ENCODE results near the gene TMPRSS4. TPM values are rescaled to one million over a fixed set of nuclear protein-coding genes. Genes with fewer than 3 reads are reported as not detected.

The TMPRSS4 gene
- total RNA-seq, 1 experiment from 2014 or later = not detected

DNA sequence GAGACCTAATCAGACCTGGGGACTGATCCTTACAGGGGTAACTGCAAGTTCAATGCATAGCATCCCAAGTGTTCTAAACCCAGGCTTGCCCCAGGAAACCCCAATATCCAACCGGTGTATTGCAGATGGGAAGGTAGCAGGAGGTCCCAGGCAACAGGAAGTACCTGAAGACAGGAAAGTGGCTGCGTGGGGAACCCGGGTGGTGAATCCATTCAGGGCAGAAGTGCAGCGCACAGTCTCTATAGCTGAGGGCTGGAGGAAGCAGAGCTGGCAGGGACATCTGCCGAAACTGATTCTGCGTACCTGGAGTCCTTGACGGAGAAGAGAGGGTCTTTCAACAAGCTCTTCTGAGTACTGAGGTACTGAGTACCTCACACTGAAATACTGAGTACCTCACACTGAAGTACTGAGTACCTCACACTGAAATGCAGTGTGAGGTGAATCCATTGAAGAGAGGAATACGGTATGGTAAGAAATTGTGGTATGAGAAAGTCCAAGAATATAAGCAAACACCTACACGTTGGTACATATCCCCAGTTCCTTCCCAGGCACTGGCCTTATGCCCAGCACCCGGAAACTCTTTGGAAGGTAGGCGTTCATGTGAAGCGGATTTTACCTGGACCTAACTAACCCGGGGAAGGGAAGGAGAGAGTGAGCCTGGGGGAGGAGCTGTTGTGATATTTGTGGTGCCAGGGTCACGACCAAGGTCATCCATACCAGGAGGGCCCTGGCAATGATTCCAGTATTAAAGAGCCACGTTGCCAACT, 55.7 kb downstream of the TMPRSS4 start:
- Histone ChIP-seq H3K4ac (ENCODE audit: low read depth, low read length) (no peak overlapping the region), H3K23me2 (ENCODE audit: insufficient read length, low read depth, low read length, poor library complexity, severe bottlenecking) (no peaks in the 10 kb centered on the region), H4K5ac (ENCODE audit: insufficient read length, low read depth, low read length) (no peak overlapping the region), H3K27me3 (ENCODE audit: insufficient read depth, low read length) (no peaks in the 10 kb centered on the region), H2BK5ac (ENCODE audit: insufficient read length, low read length) (no peak overlapping the region), H2BK20ac (ENCODE audit: low read depth, low read length, poor library complexity, severe bottlenecking) (no peak overlapping the region), H3T11ph (ENCODE audit: low read length) (no peak overlapping the region), H3K79me2 (ENCODE audit: insufficient read depth, low read length) (no peaks in the 10 kb centered on the region), H3K4me2 (ENCODE audit: insufficient read depth, insufficient read length, low read length) (no peak overlapping the region), H2AFZ (ENCODE audit: low read length) (no peak overlapping the region), H2BK12ac (ENCODE audit: insufficient read length, low read depth, low read length) (no peak overlapping the region), H3K79me1 (ENCODE audit: insufficient read depth, low read depth, low read length, poor library complexity, severe bottlenecking) (no peaks in the 10 kb centered on the region), H4K20me1 (ENCODE audit: control insufficient read depth, insufficient read depth, insufficient read length) (no peaks in the 10 kb centered on the region), H3K56ac (ENCODE audit: insufficient read length, low read depth, low read length) (no peak overlapping the region), H4K8ac (replicated peaks; ENCODE audit: insufficient read length, low read depth, low read length) (no peak overlapping the region), H2BK15ac (ENCODE audit: low read depth, low read length) (no peak overlapping the region), H3K27ac (ENCODE audit: insufficient read length, low read depth, low read length) (no peak overlapping the region), H4K91ac (ENCODE audit: insufficient read length, low read depth, low read length) (no peak overlapping the region), H2BK120ac (ENCODE audit: low read depth, low read length, poor library complexity, severe bottlenecking) (no peak overlapping the region), H3K23ac (ENCODE audit: insufficient read length, low read depth, low read length) (no peak overlapping the region), H3K9ac (ENCODE audit: extremely low read depth, insufficient read length, low read length) (no peak overlapping the region), H2AK5ac (ENCODE audit: insufficient read length, low read length) (no peak overlapping the region), H3K4me1 (ENCODE audit: insufficient read depth, low read length) (no peaks in the 10 kb centered on the region), H3K18ac (ENCODE audit: insufficient read length, low read depth, low read length) (no peak overlapping the region), H3K14ac (ENCODE audit: insufficient read depth, low read length) (no peak overlapping the region), H3K9me3 (ENCODE audit: control insufficient read depth, low read depth, low read length) (no peaks in the 10 kb centered on the region)
- WGBS (ENCODE audit: extremely low coverage, insufficient read length, low lambda C conversion rate) = no CpG with 5 or more reads among the region's 15 CpGs
- H3K9me3 Mint-ChIP-seq = no peaks in the 10 kb centered on the region
- DNase-seq = no peak
- TF ChIP-seq, protein P1, sequence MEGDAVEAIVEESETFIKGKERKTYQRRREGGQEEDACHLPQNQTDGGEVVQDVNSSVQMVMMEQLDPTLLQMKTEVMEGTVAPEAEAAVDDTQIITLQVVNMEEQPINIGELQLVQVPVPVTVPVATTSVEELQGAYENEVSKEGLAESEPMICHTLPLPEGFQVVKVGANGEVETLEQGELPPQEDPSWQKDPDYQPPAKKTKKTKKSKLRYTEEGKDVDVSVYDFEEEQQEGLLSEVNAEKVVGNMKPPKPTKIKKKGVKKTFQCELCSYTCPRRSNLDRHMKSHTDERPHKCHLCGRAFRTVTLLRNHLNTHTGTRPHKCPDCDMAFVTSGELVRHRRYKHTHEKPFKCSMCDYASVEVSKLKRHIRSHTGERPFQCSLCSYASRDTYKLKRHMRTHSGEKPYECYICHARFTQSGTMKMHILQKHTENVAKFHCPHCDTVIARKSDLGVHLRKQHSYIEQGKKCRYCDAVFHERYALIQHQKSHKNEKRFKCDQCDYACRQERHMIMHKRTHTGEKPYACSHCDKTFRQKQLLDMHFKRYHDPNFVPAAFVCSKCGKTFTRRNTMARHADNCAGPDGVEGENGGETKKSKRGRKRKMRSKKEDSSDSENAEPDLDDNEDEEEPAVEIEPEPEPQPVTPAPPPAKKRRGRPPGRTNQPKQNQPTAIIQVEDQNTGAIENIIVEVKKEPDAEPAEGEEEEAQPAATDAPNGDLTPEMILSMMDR (conservative IDR thresholded peaks at IDR 0.05) = no peak
- H3K4me3 Mint-ChIP-seq = no peak overlapping the region
- peaks cover 6 to 12% of the 10 kb centered on the region in 2 experiments for H3K4me1 Mint-ChIP-seq
- no peak overlapping the region for H3K27ac Mint-ChIP-seq
- no peaks in the 10 kb centered on the region for H3K36me3 Mint-ChIP-seq (ENCODE audit: insufficient read depth in 1 of 3, low read depth in 3 of 3)
- peaks cover 31% of the 10 kb centered on the region for H3K27me3 Mint-ChIP-seq (ENCODE audit: low read depth)
